IMR-90 (cell line): Measurements from ENCODE around the gene CLHC1. TPM values are rescaled to one million over a fixed set of nuclear protein-coding genes. Genes with fewer than 3 reads are reported as not detected.

Experiments
- ATAC-seq: fragments of 200-7000 bp; cut with Tn5 transposase; 2 replicates; pipeline ENCODE4 v1.9.1; 2020; ENCODE audit warnings: low read depth, mild to moderate bottlenecking, moderate library complexity
- BruUV-seq: library from RNA; stranded (reverse); fragments of 400-500 nt; replicated peaks from 2 replicates; lab custom pipeline; 2021; lab: Mats Ljungman, UMichigan
- CTCF ChIA-PET: fragments of 300-600 bp; formaldehyde crosslinking; extraction: SDS; loops from one replicate; lab custom pipeline; 2021; ENCODE audit warnings: antibody characterized with exemption; lab: Yijun Ruan, JAX
- POLR2A ChIA-PET: fragments of 300-600 bp; sonication (Branson Sonifier 250); formaldehyde crosslinking; loops from one replicate; lab custom pipeline; 2022; ENCODE audit warnings: antibody characterized with exemption; ENCODE audit not compliant: unreplicated experiment; lab: Charles Lee
- DNase-seq: peaks from one replicate; pipeline ENCODE4 v3.0.0; 2013
- H2AFZ ChIP-seq: replicated peaks from 2 replicates; pipeline ENCODE3; 2013; ENCODE audit warnings: low read length, mild to moderate bottlenecking; ENCODE audit not compliant: poor library complexity
- H2AK5ac ChIP-seq: 2 replicates; pipeline ENCODE4 v1.6.1; 2013; ENCODE audit warnings: low read depth, low read length, inconsistent platforms
- H2AK9ac ChIP-seq: replicated peaks from 2 replicates; pipeline ENCODE3; 2013; ENCODE audit warnings: mild to moderate bottlenecking, low read depth, low read length, moderate library complexity; ENCODE audit not compliant: poor library complexity
- H2BK120ac ChIP-seq: 2 replicates; pipeline ENCODE4 v1.6.1; 2013; ENCODE audit warnings: low read depth, low read length, inconsistent platforms
- H2BK15ac ChIP-seq: 3 replicates; pipeline ENCODE4 v1.6.1; 2013; ENCODE audit warnings: low read depth, low read length, inconsistent platforms
- H2BK20ac ChIP-seq: 2 replicates; pipeline ENCODE4 v1.6.1; 2013; ENCODE audit warnings: low read depth, mild to moderate bottlenecking, inconsistent platforms, low read length, moderate library complexity
- H2BK5ac ChIP-seq: 2 replicates; pipeline ENCODE4 v1.6.1; 2013; ENCODE audit warnings: mild to moderate bottlenecking, low read depth, low read length, inconsistent platforms; ENCODE audit not compliant: poor library complexity, severe bottlenecking
- H3K14ac ChIP-seq: replicated peaks from 2 replicates; pipeline ENCODE4 v1.6.1; 2013; ENCODE audit warnings: low read depth, low read length, inconsistent platforms
- H3K18ac ChIP-seq: 2 replicates; pipeline ENCODE4 v1.6.1; 2013; ENCODE audit warnings: low read depth, low read length, control low read depth
- H3K23ac ChIP-seq: 2 replicates; pipeline ENCODE4 v1.6.1; 2013; ENCODE audit warnings: low read depth, low read length, inconsistent platforms
- H3K27ac ChIP-seq: 2 replicates; pipeline ENCODE4 v1.5.1; 2013; ENCODE audit warnings: mild to moderate bottlenecking, control low read depth, low read length; ENCODE audit not compliant: insufficient read depth
- H3K27me3 ChIP-seq: 2 replicates; pipeline ENCODE4 v1.6.1; 2013; ENCODE audit warnings: low read length; ENCODE audit not compliant: control insufficient read depth, insufficient read depth
- H3K36me3 ChIP-seq: 2 replicates; pipeline ENCODE4 v1.6.1; 2013; ENCODE audit warnings: low read length, mixed read lengths; ENCODE audit not compliant: control insufficient read depth, insufficient read depth
- H3K4ac ChIP-seq: 2 replicates; pipeline ENCODE4 v1.6.1; 2013; ENCODE audit warnings: low read depth, low read length, inconsistent platforms
- H3K4me1 ChIP-seq: 2 replicates; pipeline ENCODE4 v1.6.1; 2013; ENCODE audit warnings: low read length, mixed read lengths; ENCODE audit not compliant: control insufficient read depth, insufficient read depth
- H3K4me2 ChIP-seq: 2 replicates; pipeline ENCODE4 v1.6.1; 2013; ENCODE audit warnings: low read depth, mild to moderate bottlenecking, control low read depth, low read length, moderate library complexity
- H3K4me3 ChIP-seq: 2 replicates; pipeline ENCODE4 v1.5.1; 2013; ENCODE audit warnings: low read depth, mild to moderate bottlenecking, control low read depth, low read length, moderate library complexity; ENCODE audit not compliant: insufficient read depth
- H3K56ac ChIP-seq: 2 replicates; pipeline ENCODE4 v1.6.1; 2013; ENCODE audit warnings: low read length, inconsistent platforms; ENCODE audit not compliant: insufficient read depth; ENCODE audit errors: extremely low read depth
- H3K79me1 ChIP-seq, 2 experiments: 2 replicates each; pipeline ENCODE4 v1.6.1; 2013; ENCODE audit warnings: low read length in 2 of 2, inconsistent platforms in 1 of 2, low read depth in 1 of 2
- H3K9ac ChIP-seq: 2 replicates; pipeline ENCODE4 v1.6.1; 2013; ENCODE audit warnings: low read depth, low read length, control low read depth
- H3K9me1 ChIP-seq: 2 replicates; pipeline ENCODE4 v1.6.1; 2013; ENCODE audit warnings: low read length, inconsistent platforms; ENCODE audit not compliant: insufficient read depth
- H3K9me3 ChIP-seq: 2 replicates; pipeline ENCODE4 v1.6.1; 2013; ENCODE audit warnings: low read length; ENCODE audit not compliant: control insufficient read depth, insufficient read depth
- H4K20me1 ChIP-seq: 2 replicates; pipeline ENCODE4 v1.6.1; 2013; ENCODE audit warnings: low read length, inconsistent platforms; ENCODE audit not compliant: insufficient read depth
- H4K5ac ChIP-seq: 2 replicates; pipeline ENCODE4 v1.6.1; 2013; ENCODE audit warnings: mild to moderate bottlenecking, low read depth, low read length, control low read depth
- H4K8ac ChIP-seq, 2 experiments: 2 replicates each; pipeline ENCODE4 v1.6.1; 2013; ENCODE audit warnings: low read depth in 2 of 2, low read length in 2 of 2, control low read depth in 1 of 2, inconsistent platforms in 1 of 2
- H4K91ac ChIP-seq: 2 replicates; pipeline ENCODE4 v1.6.1; 2013; ENCODE audit warnings: low read depth, low read length, inconsistent platforms; ENCODE audit not compliant: insufficient read depth
- FOS ChIP-seq: fragments of 150-350 bp; IDR thresholded peaks from 2 replicates; pipeline ENCODE4 v1.6.1; 2016; ENCODE audit warnings: low read depth, low read length
- MAFK ChIP-seq: IDR thresholded peaks from 2 replicates; pipeline ENCODE4 v1.6.1; 2012; ENCODE audit warnings: low read depth, low read length, improper control_type of control experiment
- MXI1 ChIP-seq: IDR thresholded peaks from 2 replicates; pipeline ENCODE4 v1.6.1; 2012; ENCODE audit warnings: low read depth, mild to moderate bottlenecking, low read length, moderate library complexity, borderline replicate concordance
- POLR2A ChIP-seq: IDR thresholded peaks from 2 replicates; pipeline ENCODE4 v1.6.1; 2012; ENCODE audit warnings: mild to moderate bottlenecking, low read depth, low read length
- RAD21 ChIP-seq: IDR thresholded peaks from 2 replicates; pipeline ENCODE4 v1.6.1; 2012; ENCODE audit warnings: low read length, improper control_type of control experiment
- RFX5 ChIP-seq: IDR thresholded peaks from 2 replicates; pipeline ENCODE4 v1.8.0; 2012; ENCODE audit warnings: low read depth, mild to moderate bottlenecking, low read length, moderate library complexity
- SMC3 ChIP-seq: fragments of 150-350 bp; IDR thresholded peaks from 2 replicates; pipeline ENCODE4 v1.6.1; 2016; ENCODE audit warnings: low read depth, mild to moderate bottlenecking, antibody characterized with exemption, low read length, moderate library complexity
- WGBS, 2 experiments: methylation state at CpG; one replicate each; pipeline versions ENCODE4 v1.1.5 to v1.1.7; 2013; ENCODE audit warnings: missing lambda C conversion rate in 2 of 2; ENCODE audit not compliant: insufficient read length in 1 of 2; ENCODE audit errors: extremely low coverage in 2 of 2; 5-methylcytosine and 5-hydroxymethylcytosine counted together
- dilution Hi-C: fragments of 300-500 bp; cut with HindIII; formaldehyde crosslinking; loops from one replicate; pipeline ENCODE4 v1.14.3; 2018; ENCODE audit warnings: low sequenced_read_pairs; ENCODE audit not compliant: unreplicated experiment
- in situ Hi-C: fragments of 300-500 bp; cut with MboI; formaldehyde crosslinking; loops from 3 replicates; pipeline ENCODE4 v1.14.3; 2019; ENCODE audit warnings: low sequenced_read_pairs, inconsistent platforms, mixed read lengths
- intact Hi-C: fragments of 100-400 bp; cut with micrococcal nuclease; formaldehyde crosslinking; loops from 2 replicates; pipeline ENCODE4 v1.10.0; 2022
- polyA plus RNA-seq, 3 experiments: library from polyadenylated mRNA; depleted of rRNA; stranded (reverse); fragments of >200 nt; gene quantifications; 2 replicates each; pipeline ENCODE4 v1.2.3, GENCODE V29; 2012; ENCODE audit warnings: low replicate concordance in 1 of 3
- total RNA-seq: library from RNA; depleted of rRNA; stranded (reverse); fragments of >200 nt; gene quantifications from 2 replicates; pipeline ENCODE4 v1.2.3, GENCODE V29; 2012
- TF ChIP-seq, protein P1 (sequence below): conservative IDR thresholded peaks from 2 replicates; pipeline ENCODE4 v1.5.1; 2012; ENCODE audit warnings: mild to moderate bottlenecking, low read depth, low read length, improper control_type of control experiment

Gene CLHC1
- total and polyA plus RNA-seq, 2 of the 4 experiments (the other 2 are of a cell fraction): 2.3 to 5.3 TPM

DNA sequence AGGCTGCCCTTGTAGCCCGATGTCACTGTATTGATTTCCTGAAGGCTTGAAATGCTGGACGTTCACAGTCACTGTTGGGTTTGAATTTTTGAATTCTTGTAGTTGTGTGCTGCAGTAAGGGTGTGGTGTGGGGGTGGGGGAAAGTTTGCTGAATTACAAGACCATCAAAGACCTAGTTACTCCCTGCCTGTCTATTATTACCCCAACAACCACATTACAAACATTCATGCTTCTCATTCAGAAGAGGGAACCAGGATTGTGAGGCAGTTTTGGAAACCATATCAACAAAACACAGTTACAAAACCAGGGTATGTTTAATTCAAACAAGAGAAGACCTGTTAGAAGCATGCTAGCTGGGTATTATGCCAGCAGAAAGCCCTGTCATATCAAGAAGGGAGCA, 85.8 kb downstream of the CLHC1 start:
- Histone ChIP-seq H2BK120ac (no peak overlapping the region; the same call in 1 of the 2 replicates), H3K56ac (no peak overlapping the region), H3K4me2 (no peak overlapping the region), H3K9ac (no peak overlapping the region), H3K4me3 (no peak overlapping the region), H3K9me3 (no peaks in the 10 kb centered on the region), H2AK9ac (no peak overlapping the region), H3K79me1 (peaks cover 0 to 11% of the 10 kb centered on the region in 2 experiments; a peak in 1 of 4 replicates), H2BK20ac (peak overlapping the region; percentile 32; the same call in 1 of the 2 replicates), H3K18ac (no peak overlapping the region), H2AFZ (no peak overlapping the region), H3K4ac (no peak overlapping the region), H3K23ac (no peak overlapping the region), H4K91ac (no peak overlapping the region), H3K9me1 (peaks cover 8% of the 10 kb centered on the region; the same call in 1 of the 2 replicates), H3K27ac (no peak overlapping the region), H3K4me1 (peaks cover 10% of the 10 kb centered on the region), H2BK15ac (0 out of 3 replicates have a peak overlapping the region, but pooled peaks have one; percentile 13), H3K14ac (no peak overlapping the region), H2AK5ac (no peak overlapping the region), H3K36me3 (no peaks in the 10 kb centered on the region), H2BK5ac (no peak overlapping the region), H4K20me1 (no peaks in the 10 kb centered on the region), H4K5ac (no peak overlapping the region), H4K8ac (no peak overlapping the region), H3K27me3 (no peaks in the 10 kb centered on the region)
- ChIA-PET POLR2A (no interaction called here), CTCF (no interaction called here)
- BruUV-seq: no TSS peak
- intact Hi-C loops (no loop called here), in situ Hi-C loops (no loop called here), dilution Hi-C loops (no loop called here)
- DNase-seq (no peak), ATAC-seq (no peak)
- TF ChIP-seq FOS (no peak), MXI1 (no peak), RAD21 (no peak), SMC3 (no peak), RFX5 (no peak), MAFK (no peak), POLR2A (no peak)
- TF ChIP-seq, protein P1, sequence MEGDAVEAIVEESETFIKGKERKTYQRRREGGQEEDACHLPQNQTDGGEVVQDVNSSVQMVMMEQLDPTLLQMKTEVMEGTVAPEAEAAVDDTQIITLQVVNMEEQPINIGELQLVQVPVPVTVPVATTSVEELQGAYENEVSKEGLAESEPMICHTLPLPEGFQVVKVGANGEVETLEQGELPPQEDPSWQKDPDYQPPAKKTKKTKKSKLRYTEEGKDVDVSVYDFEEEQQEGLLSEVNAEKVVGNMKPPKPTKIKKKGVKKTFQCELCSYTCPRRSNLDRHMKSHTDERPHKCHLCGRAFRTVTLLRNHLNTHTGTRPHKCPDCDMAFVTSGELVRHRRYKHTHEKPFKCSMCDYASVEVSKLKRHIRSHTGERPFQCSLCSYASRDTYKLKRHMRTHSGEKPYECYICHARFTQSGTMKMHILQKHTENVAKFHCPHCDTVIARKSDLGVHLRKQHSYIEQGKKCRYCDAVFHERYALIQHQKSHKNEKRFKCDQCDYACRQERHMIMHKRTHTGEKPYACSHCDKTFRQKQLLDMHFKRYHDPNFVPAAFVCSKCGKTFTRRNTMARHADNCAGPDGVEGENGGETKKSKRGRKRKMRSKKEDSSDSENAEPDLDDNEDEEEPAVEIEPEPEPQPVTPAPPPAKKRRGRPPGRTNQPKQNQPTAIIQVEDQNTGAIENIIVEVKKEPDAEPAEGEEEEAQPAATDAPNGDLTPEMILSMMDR: no peak
- WGBS, 2 experiments: no CpG with 5 or more reads among the region's 2 CpGs
